K562 (cell line): ENCODE measurements around the gene CARD11.

Experiments used
- CBX2 ChIP-seq: fragments of 200-600 bp; sonication (generic); IDR thresholded peaks from one replicate; pipeline ENCODE4 v1.6.1; 2012; ENCODE audit warnings: mild to moderate bottlenecking, low read length, inconsistent platforms; ENCODE audit not compliant: insufficient read depth, poor library complexity, severe bottlenecking
- CTCF ChIP-seq, 3 experiments: IDR thresholded peaks in 2 of 3; conservative IDR thresholded peaks in 1 of 3; 2 replicates each; pipeline ENCODE4 v1.5.1; 2011 to 2012; ENCODE audit warnings: low read length in 3 of 3, mild to moderate bottlenecking in 3 of 3, control low read depth in 2 of 3, improper control_type of control experiment in 1 of 3, inconsistent platforms in 1 of 3, low read depth in 1 of 3, mixed read lengths in 1 of 3, moderate library complexity in 1 of 3; ENCODE audit not compliant: insufficient read depth in 2 of 3
- EP300 ChIP-seq: IDR thresholded peaks from 2 replicates; pipeline ENCODE4 v1.6.1; 2012; ENCODE audit warnings: low read length, improper control_type of control experiment
- LARP7 ChIP-seq: fragments of 450-650 bp; IDR thresholded peaks from 2 replicates; pipeline ENCODE4 v1.6.1; 2016
- OTX1 ChIP-seq: fragments of 450-650 bp; formaldehyde crosslinking; IDR thresholded peaks from 2 replicates; pipeline ENCODE4 v1.4.0; 2022; ENCODE audit warnings: mild to moderate bottlenecking
- ZNF280B ChIP-seq: fragments of 250-450 bp; sonication (Bioruptor Pico); IDR thresholded peaks from 2 replicates; pipeline ENCODE4 v1.5.1; 2021; ENCODE audit warnings: mild to moderate bottlenecking

GRCh38 chr7:2873146-2873545, 170.5 kb downstream of the CARD11 start:
- no peak for TF ChIP-seq ZNF280B (CRISPR knock-in tag)
- TF ChIP-seq LARP7, result no peak
- no peak for TF ChIP-seq EP300
- TF ChIP-seq CTCF (IDR thresholded peaks at IDR 0.05 in 2 of 3, conservative IDR thresholded peaks at IDR 0.05 in 1 of 3; ENCODE audit: insufficient read depth in 2 of 3, low read depth in 1 of 3, low read length in 3 of 3), result no peak
- TF ChIP-seq CBX2, result no peak
- TF ChIP-seq OTX1 (CRISPR knock-in tag), result no peak
